Loucy (cell line): ENCODE data around the gene FNDC3A.

Source experiments
- H2AFZ ChIP-seq: fragments of 200-600 bp; sonication (generic); 2 replicates; pipeline ENCODE4 v1.6.0; 2016; ENCODE audit warnings: antibody characterized with exemption, mild to moderate bottlenecking, low read length, moderate library complexity
- H3F3A ChIP-seq: fragments of 200-600 bp; 2 replicates; pipeline ENCODE4 v1.6.0; 2016; ENCODE audit warnings: antibody characterized with exemption, low read depth, mild to moderate bottlenecking
- H3K27me3 ChIP-seq: fragments of 200-600 bp; sonication (generic); 2 replicates; pipeline ENCODE4 v1.6.1; 2014; ENCODE audit warnings: low read length, mild to moderate bottlenecking; ENCODE audit not compliant: insufficient read depth, poor library complexity, severe bottlenecking
- H3K36me3 ChIP-seq: fragments of 200-600 bp; sonication (generic); 2 replicates; pipeline ENCODE4 v1.6.1; 2016; ENCODE audit warnings: low read length; ENCODE audit not compliant: insufficient read depth
- H3K4me1 ChIP-seq: fragments of 200-600 bp; sonication (generic); 2 replicates; pipeline ENCODE4 v1.5.1; 2014; ENCODE audit warnings: low read length, mild to moderate bottlenecking; ENCODE audit not compliant: insufficient read depth, poor library complexity, severe bottlenecking
- H3K4me2 ChIP-seq: fragments of 200-600 bp; sonication (generic); 2 replicates; pipeline ENCODE4 v1.6.0; 2014; ENCODE audit warnings: antibody characterized with exemption, low read length, low read depth, mild to moderate bottlenecking; ENCODE audit not compliant: poor library complexity, severe bottlenecking
- H3K4me3 ChIP-seq: fragments of 200-600 bp; sonication (generic); 2 replicates; pipeline ENCODE4 v1.5.1; 2014; ENCODE audit warnings: low read length, mild to moderate bottlenecking, mixed read lengths; ENCODE audit not compliant: poor library complexity, severe bottlenecking
- H3K79me2 ChIP-seq: fragments of 200-600 bp; sonication (generic); 2 replicates; pipeline ENCODE4 v1.6.1; 2014; ENCODE audit warnings: low read length; ENCODE audit not compliant: insufficient read depth
- H3K9ac ChIP-seq: fragments of 200-600 bp; sonication (generic); 2 replicates; pipeline ENCODE4 v1.6.0; 2014; ENCODE audit warnings: mild to moderate bottlenecking, low read depth, low read length, moderate library complexity; ENCODE audit not compliant: poor library complexity, severe bottlenecking
- H3K9me2 ChIP-seq: fragments of 200-600 bp; sonication (generic); replicated peaks from 2 replicates; pipeline ENCODE4 v1.6.1; 2016; ENCODE audit warnings: low read depth, low read length, mixed read lengths
- H3K9me3 ChIP-seq: fragments of 200-600 bp; sonication (generic); 2 replicates; pipeline ENCODE4 v1.6.1; 2014; ENCODE audit warnings: mild to moderate bottlenecking, antibody characterized with exemption, low read length, low read depth; ENCODE audit not compliant: insufficient read depth
- H4K20me1 ChIP-seq: fragments of 200-600 bp; sonication (generic); 2 replicates; pipeline ENCODE4 v1.6.0; 2014; ENCODE audit warnings: antibody characterized with exemption, low read length, mild to moderate bottlenecking; ENCODE audit not compliant: insufficient read depth, poor library complexity, severe bottlenecking
- EZH2phosphoT487 ChIP-seq: fragments of 200-600 bp; IDR thresholded peaks from 2 replicates; pipeline ENCODE4 v1.6.1; 2018; ENCODE audit warnings: antibody characterized with exemption, mild to moderate bottlenecking, moderate library complexity, borderline replicate concordance
- TF ChIP-seq, protein P1 (sequence below): fragments of 200-600 bp; sonication (generic); conservative IDR thresholded peaks from 2 replicates; pipeline ENCODE4 v1.5.1; 2014; ENCODE audit warnings: mild to moderate bottlenecking, antibody characterized with exemption, low read length

The FNDC3A gene

DNA sequence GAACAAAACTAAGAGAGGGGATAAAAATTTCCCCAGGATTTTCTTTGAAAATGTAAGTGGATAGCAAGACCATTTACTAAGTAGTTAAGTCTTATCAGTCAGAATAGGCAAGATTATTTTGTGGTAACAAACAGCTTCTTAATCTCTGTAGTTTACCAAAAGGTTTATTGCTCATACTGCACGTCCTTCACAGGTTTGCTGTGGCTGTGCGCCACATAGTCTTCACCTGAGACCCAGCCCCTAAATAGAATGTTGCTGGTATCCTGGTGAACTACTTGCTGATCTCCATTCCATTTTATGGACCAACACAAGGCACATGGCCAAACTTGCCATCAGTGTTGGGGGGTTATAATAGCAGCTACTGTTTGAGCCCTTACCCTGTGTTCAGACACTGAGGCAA, 44.6 kb downstream of the FNDC3A start:
- Histone ChIP-seq H3K27me3 (no peaks in the 10 kb centered on the region), H3K36me3 (peaks cover 8% of the 10 kb centered on the region), H2AFZ (no peak overlapping the region), H3K9me3 (0 out of 2 replicates have a peak, but pooled peaks cover 3% of the 10 kb centered on the region), H3K79me2 (no peaks in the 10 kb centered on the region), H3K4me3 (no peak overlapping the region), H3K9me2 (no peaks in the 10 kb centered on the region), H4K20me1 (no peaks in the 10 kb centered on the region), H3K9ac (no peak overlapping the region), H3K4me1 (no peaks in the 10 kb centered on the region), H3K4me2 (no peak overlapping the region), H3F3A (no peaks in the 10 kb centered on the region)
- TF ChIP-seq, protein P1, sequence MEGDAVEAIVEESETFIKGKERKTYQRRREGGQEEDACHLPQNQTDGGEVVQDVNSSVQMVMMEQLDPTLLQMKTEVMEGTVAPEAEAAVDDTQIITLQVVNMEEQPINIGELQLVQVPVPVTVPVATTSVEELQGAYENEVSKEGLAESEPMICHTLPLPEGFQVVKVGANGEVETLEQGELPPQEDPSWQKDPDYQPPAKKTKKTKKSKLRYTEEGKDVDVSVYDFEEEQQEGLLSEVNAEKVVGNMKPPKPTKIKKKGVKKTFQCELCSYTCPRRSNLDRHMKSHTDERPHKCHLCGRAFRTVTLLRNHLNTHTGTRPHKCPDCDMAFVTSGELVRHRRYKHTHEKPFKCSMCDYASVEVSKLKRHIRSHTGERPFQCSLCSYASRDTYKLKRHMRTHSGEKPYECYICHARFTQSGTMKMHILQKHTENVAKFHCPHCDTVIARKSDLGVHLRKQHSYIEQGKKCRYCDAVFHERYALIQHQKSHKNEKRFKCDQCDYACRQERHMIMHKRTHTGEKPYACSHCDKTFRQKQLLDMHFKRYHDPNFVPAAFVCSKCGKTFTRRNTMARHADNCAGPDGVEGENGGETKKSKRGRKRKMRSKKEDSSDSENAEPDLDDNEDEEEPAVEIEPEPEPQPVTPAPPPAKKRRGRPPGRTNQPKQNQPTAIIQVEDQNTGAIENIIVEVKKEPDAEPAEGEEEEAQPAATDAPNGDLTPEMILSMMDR, result no peak
- TF ChIP-seq EZH2phosphoT487, result no peak

DNA sequence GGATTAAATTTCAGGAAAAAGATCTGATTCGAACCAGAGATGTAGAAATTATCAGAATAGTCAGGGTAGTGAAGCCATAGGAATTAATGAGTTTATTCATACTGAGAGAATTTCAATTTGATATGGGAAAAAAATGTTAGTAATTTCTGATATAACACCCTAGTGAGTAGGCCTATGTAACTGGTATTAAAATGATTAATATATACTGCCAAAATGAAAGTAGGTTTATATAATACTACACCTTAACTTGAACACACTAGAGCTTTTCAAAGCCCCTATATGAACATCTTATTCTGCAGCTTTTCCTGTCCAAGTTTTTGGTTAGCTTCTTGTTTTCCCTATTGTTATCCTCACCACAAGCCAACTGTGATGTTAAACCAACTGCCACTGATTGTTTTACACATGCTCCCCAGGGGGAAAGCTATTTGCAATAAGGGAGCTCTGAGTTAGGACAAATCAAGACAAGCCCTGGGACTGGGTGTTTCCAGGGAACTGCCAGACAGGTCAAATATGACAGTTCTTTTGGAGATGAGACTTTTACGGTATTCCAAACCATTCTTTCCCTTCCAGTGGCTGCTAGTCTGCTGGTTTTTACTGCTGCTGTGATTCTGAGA, 45.3 kb downstream of the FNDC3A start:
- H3K4me1 ChIP-seq, result no peaks in the 10 kb centered on the region
- no peaks in the 10 kb centered on the region for H3K27me3 ChIP-seq
- H2AFZ ChIP-seq, result no peak overlapping the region
- H3K9me2 ChIP-seq, result no peaks in the 10 kb centered on the region
- H3K9me3 ChIP-seq, result 0 out of 2 replicates have a peak, but pooled peaks cover 3% of the 10 kb centered on the region
- no peak overlapping the region for H3K9ac ChIP-seq
- H3K36me3 ChIP-seq, result peaks cover 8% of the 10 kb centered on the region
- H3K79me2 ChIP-seq, result no peaks in the 10 kb centered on the region
- no peaks in the 10 kb centered on the region for H3F3A ChIP-seq
- no peak overlapping the region for H3K4me3 ChIP-seq
- TF ChIP-seq, protein P1, result no peak
- no peak for TF ChIP-seq EZH2phosphoT487
- no peak overlapping the region for H3K4me2 ChIP-seq
- H4K20me1 ChIP-seq, result no peaks in the 10 kb centered on the region

DNA sequence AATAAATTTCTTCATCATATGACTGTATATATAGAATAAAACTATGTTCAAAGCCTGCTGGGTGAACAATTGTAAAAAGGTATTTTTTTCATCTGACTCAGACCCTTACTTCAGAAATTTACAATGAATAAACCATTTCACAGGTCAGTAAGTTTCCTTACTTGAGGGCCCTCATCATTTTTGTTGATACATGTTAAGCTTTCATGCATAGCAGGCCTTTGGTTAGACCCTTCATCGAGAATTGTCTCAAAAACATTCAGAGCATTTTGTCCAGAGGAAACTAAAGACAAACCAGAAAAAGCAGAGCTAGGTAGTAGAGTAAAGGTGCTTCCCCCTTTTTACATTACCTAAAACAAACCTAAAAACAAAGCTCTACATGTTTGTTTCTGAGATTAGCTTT, 46.2 kb downstream of the FNDC3A start:
- Histone ChIP-seq H3K4me2 (no peak overlapping the region), H3K9ac (no peak overlapping the region), H4K20me1 (no peaks in the 10 kb centered on the region), H3K27me3 (no peaks in the 10 kb centered on the region), H2AFZ (no peak overlapping the region), H3K9me2 (no peaks in the 10 kb centered on the region), H3K4me1 (no peaks in the 10 kb centered on the region), H3K79me2 (no peaks in the 10 kb centered on the region), H3F3A (no peaks in the 10 kb centered on the region), H3K4me3 (no peak overlapping the region), H3K9me3 (0 out of 2 replicates have a peak, but pooled peaks cover 3% of the 10 kb centered on the region), H3K36me3 (peaks cover 8% of the 10 kb centered on the region)
- TF ChIP-seq, protein P1, result no peak
- TF ChIP-seq EZH2phosphoT487, result no peak
